GM15510 (cell line): ENCODE data around the gene AKR1A1.

Source experiments
- POLR2A ChIP-seq: IDR thresholded peaks from 3 replicates; pipeline ENCODE4 v1.6.1; 2011; ENCODE audit warnings: borderline replicate concordance; ENCODE audit not compliant: insufficient read length; ENCODE audit errors: extremely low read depth

AKR1A1 gene

GRCh38 chr1:45552331-45552730 lies 1.7 kb downstream of the AKR1A1 start:
- TF ChIP-seq POLR2A, result no peak

- TF ChIP-seq POLR2A, result no peak
These were observed 3.6 kb downstream of the AKR1A1 start for GRCh38 chr1:45554198-45554597.

GRCh38 chr1:45557422-45557944 lies 6.9 kb downstream of the AKR1A1 start:
- no peak for TF ChIP-seq POLR2A

GRCh38 chr1:45563843-45564242 lies 13.2 kb downstream of the AKR1A1 start:
- TF ChIP-seq POLR2A, result no peak

GRCh38 chr1:45566722-45567121 lies 16.1 kb downstream of the AKR1A1 start:
- TF ChIP-seq POLR2A, result no peak

GRCh38 chr1:45567911-45568310 lies 17.3 kb downstream of the AKR1A1 start:
- TF ChIP-seq POLR2A, result no peak

- no peak for TF ChIP-seq POLR2A
These were observed 17.8 kb downstream of the AKR1A1 start for GRCh38 chr1:45568421-45568820.

GRCh38 chr1:45569571-45569961 lies 18.9 kb downstream of the AKR1A1 start:
- no peak for TF ChIP-seq POLR2A

GRCh38 chr1:45569962-45570581 lies 19.4 kb downstream of the AKR1A1 start:
- no peak for TF ChIP-seq POLR2A

- TF ChIP-seq POLR2A, result no peak
These were observed 20.0 kb downstream of the AKR1A1 start for GRCh38 chr1:45570631-45571030.

GRCh38 chr1:45573231-45573804 lies 22.7 kb downstream of the AKR1A1 start:
- TF ChIP-seq POLR2A, result no peak

GRCh38 chr1:45574105-45574626 lies 23.5 kb downstream of the AKR1A1 start:
- no peak for TF ChIP-seq POLR2A

GRCh38 chr1:45583264-45583665 lies 32.6 kb downstream of the AKR1A1 start:
- no peak for TF ChIP-seq POLR2A

GRCh38 chr1:45583666-45584350 lies 33.2 kb downstream of the AKR1A1 start, which contains the start of gene NASP:
Gene NASP, plus strand, starts transcription at chr1:45584041. Its CDS starts 106 bp downstream, at chr1:45584147.
- TF ChIP-seq POLR2A, result peak; percentile 98

- peak; percentile 40 for TF ChIP-seq POLR2A
These were observed 33.9 kb downstream of the AKR1A1 start for GRCh38 chr1:45584351-45585109.
